HK-2 (cell line): ENCODE data around the gene MGST3.
"Not testable (repeated sequence)": the region's sequence is repeated elsewhere in the genome, so short reads cannot be mapped to it uniquely, and the experiment has no call there.

Source experiments
- DNase-seq: peaks from one replicate; pipeline ENCODE4 v3.0.0-alpha.2; 2018; ENCODE audit not compliant: unreplicated experiment

Gene MGST3

GRCh38 chr1:165629151-165629550 is 1.9 kb upstream of the MGST3 start:
- DNase-seq: no peak

- DNase-seq: no peak
These were observed 996 bp upstream of the MGST3 start for GRCh38 chr1:165629848-165630628.

- DNase-seq: peak; percentile 72
These were observed 513 bp downstream of the MGST3 start for GRCh38 chr1:165631342-165632151.

GRCh38 chr1:165632152-165632469 is 1.1 kb downstream of the MGST3 start:
- no peak for DNase-seq

- DNase-seq: no peak
These were observed 1.5 kb downstream of the MGST3 start for GRCh38 chr1:165632491-165632890.

GRCh38 chr1:165633614-165634013 is 2.6 kb downstream of the MGST3 start:
- no peak for DNase-seq

DNA sequence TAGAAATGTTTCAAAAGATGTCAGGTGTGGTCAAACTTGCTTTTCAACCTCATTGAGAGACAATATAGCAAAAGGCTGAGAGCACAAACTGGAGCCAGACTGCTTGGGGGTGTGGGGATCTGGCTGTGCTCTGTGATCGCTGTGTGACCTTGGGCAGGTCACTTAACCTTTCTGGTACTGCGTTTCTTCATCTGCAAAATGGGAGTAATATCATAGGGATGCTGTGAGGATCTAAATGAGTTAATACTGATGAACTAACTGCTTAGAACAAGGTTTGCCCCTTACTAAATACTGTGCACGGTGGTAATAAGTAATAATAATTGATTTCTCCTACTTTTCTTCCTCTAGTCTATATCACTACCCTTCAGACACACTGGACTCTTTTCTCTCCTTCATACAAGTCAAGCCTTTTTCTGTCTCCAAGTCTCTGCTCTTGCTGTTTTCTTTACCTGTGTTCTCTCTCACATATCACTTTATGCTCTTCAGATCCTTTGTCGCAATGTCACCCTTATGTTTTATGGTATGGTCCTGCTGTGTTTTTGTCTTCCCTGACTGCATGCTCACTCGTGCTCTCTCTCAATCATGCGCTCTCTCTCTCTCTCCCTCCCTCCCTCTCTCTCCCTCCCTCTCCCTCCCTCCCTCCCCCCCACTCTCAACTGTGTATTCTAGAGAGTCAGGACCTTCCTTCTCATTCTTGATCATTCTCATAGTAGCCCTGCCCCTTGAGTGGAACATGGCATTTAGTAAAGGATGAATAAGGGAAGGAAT is 3.3 kb downstream of the MGST3 start:
- no peak for DNase-seq

- no peak for DNase-seq
These were observed 4.3 kb downstream of the MGST3 start for GRCh38 chr1:165635329-165635728.

- DNase-seq: no peak
These were observed 4.8 kb downstream of the MGST3 start for GRCh38 chr1:165635823-165636222.

DNA sequence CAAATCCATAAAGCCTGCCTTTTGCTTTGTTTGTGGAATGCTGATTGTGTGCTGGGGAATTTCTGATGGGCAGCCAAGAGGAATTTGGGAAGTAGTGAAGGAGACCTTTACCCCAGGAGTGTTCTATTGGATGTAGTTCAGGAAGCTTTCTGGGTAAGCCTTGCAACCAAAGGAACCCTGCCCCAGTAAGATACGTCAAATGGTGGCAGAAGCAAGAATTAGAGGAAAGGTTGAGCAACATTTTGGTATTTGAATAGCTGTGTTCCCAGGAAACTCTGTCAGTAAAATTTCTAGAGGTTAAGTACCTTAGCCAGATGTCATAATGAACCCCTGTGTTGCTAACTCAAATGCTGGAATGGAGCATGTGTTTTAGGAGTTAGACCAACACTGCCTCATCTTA is 6.4 kb downstream of the MGST3 start:
- no peak for DNase-seq

- not testable (repeated sequence) for DNase-seq
These were observed 7.2 kb downstream of the MGST3 start for GRCh38 chr1:165638211-165638610.

DNA sequence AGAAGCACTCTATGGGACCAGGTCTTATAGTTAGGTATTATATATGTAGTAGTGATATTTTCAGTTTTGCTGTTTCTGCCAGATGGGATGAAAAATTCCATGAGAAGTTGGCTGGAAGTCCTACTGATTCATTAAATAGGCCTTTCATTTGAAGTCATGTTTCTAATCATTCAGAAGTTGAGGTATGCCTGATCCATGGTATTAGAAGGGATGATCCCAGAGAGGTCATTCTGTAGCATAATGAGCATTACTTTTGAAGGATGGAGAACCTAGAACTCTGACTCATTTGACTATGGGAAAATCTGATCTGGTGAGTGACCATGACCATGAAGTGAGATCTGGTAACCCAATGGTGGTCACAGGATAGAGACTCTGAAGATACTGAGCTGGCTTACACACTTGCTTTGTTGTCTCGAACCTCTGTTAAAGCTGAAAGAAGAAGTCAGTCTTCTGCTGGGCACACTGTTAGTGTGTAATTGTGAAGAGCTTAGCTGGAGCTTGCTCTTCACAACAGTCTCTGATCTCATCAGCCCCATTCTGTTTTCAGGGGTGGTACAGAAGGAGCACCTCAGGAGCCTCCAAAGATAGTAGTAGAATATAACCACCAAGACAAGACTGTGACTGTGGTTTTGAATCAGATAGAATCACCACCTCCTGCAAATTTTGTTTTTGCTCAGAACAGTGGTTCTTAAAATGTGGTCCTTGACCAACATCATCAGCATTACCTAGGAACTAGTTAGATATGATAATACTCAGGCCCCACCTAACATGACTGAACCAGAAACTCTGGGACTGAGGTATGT is 9.0 kb downstream of the MGST3 start:
- no peak for DNase-seq

DNA sequence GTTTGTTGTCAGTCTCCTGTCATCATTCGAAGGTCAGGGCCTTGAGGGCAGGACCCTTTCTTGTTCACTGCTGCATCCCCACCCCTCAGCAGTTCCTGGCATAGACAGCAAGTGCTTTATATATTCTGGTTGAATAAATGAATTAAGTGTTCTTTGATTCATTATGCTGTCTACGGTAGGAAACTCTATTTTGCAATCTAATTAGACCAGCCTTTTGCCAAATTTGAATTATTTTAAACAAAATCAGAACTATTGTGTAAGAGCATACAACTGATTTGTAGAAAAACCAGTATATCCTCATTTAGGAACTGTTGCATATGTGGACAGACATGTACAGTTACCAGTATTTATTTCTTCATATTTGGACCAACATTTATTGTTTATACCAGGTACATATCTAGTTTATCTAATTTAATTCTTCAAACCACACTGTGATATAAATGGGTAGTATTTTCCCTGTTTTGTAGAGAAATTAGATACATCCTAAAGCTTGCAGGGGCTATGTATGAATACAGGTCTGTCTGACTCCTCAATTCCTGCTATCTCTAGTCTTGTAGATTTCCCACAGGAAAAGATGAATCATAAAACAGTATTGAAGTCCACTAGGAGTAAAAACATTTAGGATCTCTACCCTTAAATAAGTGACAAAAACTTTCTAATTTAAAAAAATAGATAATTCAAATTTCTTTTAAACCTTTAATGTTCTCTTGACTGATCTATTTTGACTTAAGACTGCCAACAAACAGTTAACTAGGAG is 10.4 kb downstream of the MGST3 start:
- no peak for DNase-seq

DNA sequence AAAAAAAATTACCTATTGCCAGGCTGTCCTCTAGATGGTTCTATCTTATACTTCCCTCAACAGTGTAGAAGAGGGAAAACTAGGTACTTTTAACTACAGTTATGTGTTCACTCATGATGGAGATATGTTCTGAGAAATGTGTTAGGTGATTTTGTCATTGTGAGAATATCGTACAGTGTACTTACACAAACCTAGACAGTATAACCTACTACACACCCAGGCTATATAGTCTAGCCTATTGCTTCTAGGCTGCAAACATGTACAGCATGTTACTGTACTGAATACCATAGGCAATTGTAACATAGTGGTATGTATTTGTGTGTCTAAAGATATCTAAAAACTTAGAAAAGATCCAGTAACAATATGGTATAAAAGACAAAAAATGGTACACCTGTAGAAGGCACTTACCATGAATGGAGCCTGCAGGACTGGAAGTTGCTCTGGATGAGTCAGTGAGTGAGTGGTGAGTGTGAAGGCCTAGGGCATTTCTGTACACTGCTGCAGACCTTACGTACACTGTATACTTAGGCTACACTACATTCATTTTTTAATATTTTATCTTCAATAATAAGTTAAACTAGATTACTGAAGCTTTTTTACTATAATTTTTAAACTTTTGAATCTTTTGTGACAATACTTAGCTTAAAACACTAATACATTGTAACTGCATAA is 13.2 kb downstream of the MGST3 start:
- DNase-seq: no peak

- no peak for DNase-seq
These were observed 14.8 kb downstream of the MGST3 start for GRCh38 chr1:165645654-165646366.

DNA sequence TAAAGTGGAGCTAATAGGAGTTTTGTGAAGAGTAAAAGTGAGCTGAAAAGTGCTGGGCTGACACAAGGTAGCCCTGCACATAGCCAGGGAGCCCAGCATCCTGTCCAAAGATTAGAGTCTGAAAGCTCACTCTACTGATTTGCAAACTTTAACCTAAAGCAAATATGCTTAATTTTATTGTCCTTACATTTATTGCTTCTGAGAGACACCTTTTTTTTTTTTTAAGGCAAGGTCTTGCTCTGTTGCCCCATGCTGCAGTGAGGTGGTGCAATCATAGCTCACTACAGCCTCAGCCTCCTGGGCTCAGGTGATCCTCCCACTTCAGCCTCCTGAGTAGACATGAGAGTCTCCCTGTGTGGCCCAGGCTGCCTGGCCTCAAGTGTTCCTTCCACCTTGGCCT is 16.5 kb downstream of the MGST3 start:
- DNase-seq: no peak

- no peak for DNase-seq
These were observed 16.9 kb downstream of the MGST3 start for GRCh38 chr1:165647970-165648369.

- no peak for DNase-seq
These were observed 18.0 kb downstream of the MGST3 start for GRCh38 chr1:165648919-165649572.

GRCh38 chr1:165650981-165651625 is 20.1 kb downstream of the MGST3 start:
- DNase-seq: no peak
